CD4-positive, alpha-beta T cell (primary cell): ENCODE measurements around the gene NUB1. TPM values are rescaled to one million over a fixed set of nuclear protein-coding genes. Genes with fewer than 3 reads are reported as not detected.

ENCODE experiments used
- ATAC-seq: fragments of 200-7000 bp; cut with Tn5 transposase; one replicate; pipeline ENCODE4 v1.10.0; 2022; ENCODE audit warnings: mild to moderate bottlenecking; ENCODE audit not compliant: poor library complexity
- CTCF ChIA-PET: fragments of 350-600 bp; sonication (Branson Sonifier 250); formaldehyde crosslinking; loops from one replicate; lab custom pipeline; 2021; ENCODE audit warnings: antibody characterized with exemption, inconsistent platforms; lab: Charles Lee
- POLR2A ChIA-PET: fragments of 350-600 bp; sonication (Branson Sonifier 250); formaldehyde crosslinking; loops from one replicate; lab custom pipeline; 2021; ENCODE audit warnings: antibody characterized with exemption, inconsistent platforms; lab: Charles Lee
- DNase-seq, 14 experiments: peaks; one replicate each; pipeline ENCODE4 v3.0.0-alpha.2; 2013 to 2020; ENCODE audit warnings: mixed read lengths in 2 of 14
- H3K27ac ChIP-seq, 2 donors: one replicate each; pipeline versions ENCODE4 v1.5.1 to v1.7.0; 2013; ENCODE audit warnings: low read length in 2 of 2, low read depth in 1 of 2, mild to moderate bottlenecking in 1 of 2
- H3K27me3 ChIP-seq, 2 experiments: 1 replicate in 1 of 2; 2 replicates in 1 of 2; pipeline versions ENCODE4 v1.6.1 to v1.7.0; 2013; ENCODE audit warnings: low read length in 2 of 2, control low read depth in 1 of 2, mild to moderate bottlenecking in 1 of 2, moderate library complexity in 1 of 2; ENCODE audit not compliant: insufficient read depth in 2 of 2, control insufficient read depth in 1 of 2
- H3K36me3 ChIP-seq: one replicate; pipeline ENCODE4 v1.6.1; 2013; ENCODE audit warnings: low read length, control low read depth; ENCODE audit not compliant: insufficient read depth
- H3K4me1 ChIP-seq: one replicate; pipeline ENCODE4 v1.6.1; 2013; ENCODE audit warnings: low read length, control low read depth; ENCODE audit not compliant: insufficient read depth
- H3K4me3 ChIP-seq: one replicate; pipeline ENCODE4 v1.5.1; 2013; ENCODE audit warnings: mild to moderate bottlenecking, low read length, moderate library complexity
- H3K9me3 ChIP-seq, 2 experiments: 1 replicate in 1 of 2; 2 replicates in 1 of 2; pipeline versions ENCODE4 v1.6.1 to v1.7.0; 2013; ENCODE audit warnings: low read length in 2 of 2, mild to moderate bottlenecking in 2 of 2, control low read depth in 1 of 2, moderate library complexity in 1 of 2; ENCODE audit not compliant: control insufficient read depth in 1 of 2, insufficient read depth in 1 of 2
- H3K27ac Mint-ChIP-seq: one replicate; pipeline ENCODE4 v1.8.0; 2020; ENCODE audit warnings: mixed read lengths
- H3K27me3 Mint-ChIP-seq: one replicate; pipeline ENCODE4 v1.8.0; 2021; ENCODE audit warnings: mixed read lengths
- H3K36me3 Mint-ChIP-seq: one replicate; pipeline ENCODE4 v1.8.0; 2021; ENCODE audit warnings: low read depth, mixed read lengths
- H3K4me1 Mint-ChIP-seq: one replicate; pipeline ENCODE4 v1.8.0; 2021; ENCODE audit warnings: low read depth, mixed read lengths
- H3K4me3 Mint-ChIP-seq: one replicate; pipeline ENCODE4 v1.8.0; 2020; ENCODE audit warnings: mild to moderate bottlenecking, mixed read lengths
- H3K9me3 Mint-ChIP-seq: one replicate; pipeline ENCODE4 v1.8.0; 2020; ENCODE audit warnings: mixed read lengths
- intact Hi-C, 2 experiments: fragments of 100-400 bp; cut with DNase I in 1 of 2; cut with micrococcal nuclease in 1 of 2; formaldehyde crosslinking; loops; one replicate each; pipeline versions ENCODE4 v1.15.1 to v1.9.0; 2023 to 2025; cut with DNase I, micrococcal nuclease
- total RNA-seq, 174 experiments: library from RNA in 2 of 174; stranded (reverse) in 2 of 174; gene quantifications; one replicate each; pipeline ENCODE4 v1.2.3 and lab custom pipeline; 2021 to 2026
- TF ChIP-seq, protein P1 (sequence below): fragments of 200-600 bp; IDR thresholded peaks from one replicate; pipeline ENCODE4 v1.8.0; 2022; ENCODE audit warnings: antibody characterized with exemption, mild to moderate bottlenecking

The NUB1 gene
- total RNA-seq, 2 experiments from 2014 or later: 86.0 to 90.4 TPM

GRCh38 chr7:151298765-151299164 is 42.8 kb upstream of the NUB1 start:
- Histone ChIP-seq H3K27ac (no peak overlapping the region), H3K36me3 (no peaks in the 10 kb centered on the region), H3K4me3 (no peak overlapping the region), H3K9me3 (peaks cover 0 to 3% of the 10 kb centered on the region in 2 experiments), H3K4me1 (peaks cover 8% of the 10 kb centered on the region), H3K27me3 (peaks cover 13 to 16% of the 10 kb centered on the region in 2 experiments)
- ATAC-seq (no peak), DNase-seq (no peak)
- H3K4me1 Mint-ChIP-seq: no peaks in the 10 kb centered on the region
- ChIA-PET CTCF (no interaction called here), POLR2A (no interaction called here)
- no peak overlapping the region for H3K4me3 Mint-ChIP-seq
- peaks cover 3% of the 10 kb centered on the region for H3K9me3 Mint-ChIP-seq
- TF ChIP-seq, protein P1, sequence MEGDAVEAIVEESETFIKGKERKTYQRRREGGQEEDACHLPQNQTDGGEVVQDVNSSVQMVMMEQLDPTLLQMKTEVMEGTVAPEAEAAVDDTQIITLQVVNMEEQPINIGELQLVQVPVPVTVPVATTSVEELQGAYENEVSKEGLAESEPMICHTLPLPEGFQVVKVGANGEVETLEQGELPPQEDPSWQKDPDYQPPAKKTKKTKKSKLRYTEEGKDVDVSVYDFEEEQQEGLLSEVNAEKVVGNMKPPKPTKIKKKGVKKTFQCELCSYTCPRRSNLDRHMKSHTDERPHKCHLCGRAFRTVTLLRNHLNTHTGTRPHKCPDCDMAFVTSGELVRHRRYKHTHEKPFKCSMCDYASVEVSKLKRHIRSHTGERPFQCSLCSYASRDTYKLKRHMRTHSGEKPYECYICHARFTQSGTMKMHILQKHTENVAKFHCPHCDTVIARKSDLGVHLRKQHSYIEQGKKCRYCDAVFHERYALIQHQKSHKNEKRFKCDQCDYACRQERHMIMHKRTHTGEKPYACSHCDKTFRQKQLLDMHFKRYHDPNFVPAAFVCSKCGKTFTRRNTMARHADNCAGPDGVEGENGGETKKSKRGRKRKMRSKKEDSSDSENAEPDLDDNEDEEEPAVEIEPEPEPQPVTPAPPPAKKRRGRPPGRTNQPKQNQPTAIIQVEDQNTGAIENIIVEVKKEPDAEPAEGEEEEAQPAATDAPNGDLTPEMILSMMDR: no peak
- peaks cover 33% of the 10 kb centered on the region for H3K27me3 Mint-ChIP-seq
- H3K27ac Mint-ChIP-seq: no peak overlapping the region
- intact Hi-C loops: loop anchor here in 1 of 2 experiments (1.0 kb wide), 1 partner anchor 202 kb away; no protein-coding TSS in a partner anchor
- no peaks in the 10 kb centered on the region for H3K36me3 Mint-ChIP-seq

- no peaks in the 10 kb centered on the region for H3K36me3 Mint-ChIP-seq
- H3K9me3 Mint-ChIP-seq: peaks cover 3% of the 10 kb centered on the region
- TF ChIP-seq, protein P1: no peak
- DNase-seq (no peak), ATAC-seq (no peak)
- peaks cover 33% of the 10 kb centered on the region for H3K27me3 Mint-ChIP-seq
- CTCF ChIA-PET: no interaction called here
- H3K4me1 Mint-ChIP-seq: no peaks in the 10 kb centered on the region
- Histone ChIP-seq H3K4me1 (peaks cover 9% of the 10 kb centered on the region), H3K36me3 (no peaks in the 10 kb centered on the region), H3K27ac (no peak overlapping the region), H3K27me3 (peaks cover 17 to 18% of the 10 kb centered on the region in 2 experiments), H3K4me3 (no peak overlapping the region), H3K9me3 (peaks cover 0 to 4% of the 10 kb centered on the region in 2 experiments)
- no peak overlapping the region for H3K27ac Mint-ChIP-seq
- POLR2A ChIA-PET: no interaction called here
- intact Hi-C loops: no loop called here
- no peak overlapping the region for H3K4me3 Mint-ChIP-seq
These were observed 42.1 kb upstream of the NUB1 start for GRCh38 chr7:151299530-151299929.

DNA sequence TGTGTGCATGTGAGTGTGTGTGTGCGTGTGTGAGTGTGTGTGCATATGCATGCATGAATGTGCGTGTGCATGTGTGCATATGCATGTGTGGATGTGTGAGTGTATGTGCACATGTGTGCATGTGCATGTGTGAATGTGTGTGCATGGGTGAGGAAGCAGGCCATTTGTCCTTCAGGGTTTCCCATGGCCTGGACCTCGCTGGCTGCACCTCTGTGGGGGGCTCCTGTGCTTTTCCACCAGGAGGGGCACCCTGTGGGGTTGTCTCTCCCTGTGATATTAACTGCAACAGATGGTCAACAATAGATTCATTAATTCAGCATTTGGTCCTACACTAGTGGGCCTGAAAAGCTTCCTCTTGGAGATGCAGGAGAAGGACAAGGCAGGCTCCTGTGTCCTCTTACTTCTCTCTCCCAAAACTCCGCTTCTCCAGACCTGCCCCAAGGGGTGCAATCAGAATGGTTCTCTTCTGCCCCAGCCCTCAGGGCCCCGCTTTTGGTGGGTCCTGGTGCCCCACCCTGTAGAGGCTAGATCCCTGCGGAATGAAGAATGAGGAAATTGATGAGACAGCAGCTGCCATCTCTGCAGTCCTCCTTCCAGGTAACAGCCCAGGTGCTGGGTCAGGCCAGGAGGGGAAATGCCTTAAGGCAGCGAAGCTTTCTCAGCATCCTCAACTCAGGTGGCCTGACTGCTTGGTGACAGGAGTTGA is 41.5 kb upstream of the NUB1 start:
- Mint-ChIP-seq H3K4me3 (no peak overlapping the region), H3K4me1 (peaks cover 5% of the 10 kb centered on the region), H3K36me3 (no peaks in the 10 kb centered on the region), H3K9me3 (peaks cover 3% of the 10 kb centered on the region), H3K27ac (no peak overlapping the region), H3K27me3 (peaks cover 37% of the 10 kb centered on the region)
- TF ChIP-seq, protein P1: no peak
- no peak for DNase-seq
- Histone ChIP-seq H3K9me3 (peaks cover 0 to 4% of the 10 kb centered on the region in 2 experiments), H3K27ac (no peak overlapping the region), H3K36me3 (no peaks in the 10 kb centered on the region), H3K4me1 (peaks cover 11% of the 10 kb centered on the region), H3K4me3 (no peak overlapping the region), H3K27me3 (peaks cover 17 to 24% of the 10 kb centered on the region in 2 experiments)
- intact Hi-C loops: no loop called here
- ChIA-PET POLR2A (no interaction called here), CTCF (no interaction called here)
- ATAC-seq: no peak
